ENCODE results near the gene ACSM2A. TPM values are rescaled to one million over a fixed set of nuclear protein-coding genes. Genes with fewer than 3 reads are reported as not detected.
"Not testable (repeated sequence)": the region's sequence is repeated elsewhere in the genome, so short reads cannot be mapped to it uniquely, and the experiment has no call there.

The ACSM2A gene
- total RNA-seq, 1 donor from 2014 or later = 359 TPM

DNA sequence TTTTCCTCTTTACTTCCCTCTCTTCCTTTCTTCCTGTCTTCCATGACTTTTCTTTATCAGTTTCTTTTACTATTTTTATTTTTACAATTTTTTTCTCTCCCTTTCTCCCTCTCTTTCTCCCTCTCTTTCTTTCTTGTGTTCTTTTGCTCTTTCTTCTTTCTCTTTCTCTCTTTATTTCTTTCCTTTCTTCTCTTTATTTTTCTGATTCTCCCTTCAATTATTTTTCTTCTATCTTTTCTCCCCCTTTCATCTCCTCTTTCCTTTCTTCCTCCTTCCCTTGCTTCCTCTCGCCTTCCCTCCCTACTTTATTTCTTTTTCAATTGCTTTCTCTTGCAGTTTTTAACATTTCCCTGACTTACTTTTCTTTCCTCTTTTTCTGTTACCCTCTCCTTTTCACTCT is 85.3 kb downstream of the ACSM2A start:
- not testable (repeated sequence) for ATAC-seq; DNase-seq (ENCODE audit: low spot score)

Other genes with a start within 250 kb of the ACSM2A start
- 11.8 TPM for gene GP2, start 124.0 kb upstream of the ACSM2A start, total RNA-seq
- not detected for gene UMOD, start 98.8 kb upstream of the ACSM2A start, total RNA-seq
- not detected for gene PDILT, start 46.8 kb upstream of the ACSM2A start, total RNA-seq
- gene ACSM5, start 42.0 kb upstream of the ACSM2A start, total RNA-seq = 228 TPM
- 535 TPM for gene ACSM2B, start 124.8 kb downstream of the ACSM2A start, total RNA-seq
- gene ACSM1, start 246.2 kb downstream of the ACSM2A start, total RNA-seq = 14.2 TPM

All from left lobe of liver (tissue), 2 donors.